Adipocyte (in vitro differentiated cells): ENCODE data around the gene TMCO4.

Experiments
- DNase-seq: peaks from one replicate; pipeline ENCODE4 v3.0.0-alpha.2; 2015; ENCODE audit warnings: low read depth
- H3K27me3 ChIP-seq: replicated peaks from 2 replicates; pipeline ENCODE4 v1.7.0; 2013; ENCODE audit warnings: mild to moderate bottlenecking, low read length, moderate library complexity; ENCODE audit not compliant: control insufficient read depth, insufficient read depth
- H3K36me3 ChIP-seq: 2 replicates; pipeline ENCODE4 v1.7.0; 2013; ENCODE audit warnings: low read length, mild to moderate bottlenecking, moderate library complexity; ENCODE audit not compliant: control insufficient read depth, insufficient read depth, severe bottlenecking
- H3K4me1 ChIP-seq: 2 replicates; pipeline ENCODE4 v1.7.0; 2013; ENCODE audit warnings: mild to moderate bottlenecking, low read length, moderate library complexity; ENCODE audit not compliant: control insufficient read depth, insufficient read depth
- H3K4me3 ChIP-seq: 2 replicates; pipeline ENCODE4 v1.7.0; 2013; ENCODE audit warnings: mild to moderate bottlenecking, low read length, moderate library complexity
- H3K9ac ChIP-seq: 2 replicates; pipeline ENCODE4 v1.7.0; 2013; ENCODE audit warnings: mild to moderate bottlenecking, low read length, moderate library complexity
- H3K9me3 ChIP-seq: 2 replicates; pipeline ENCODE4 v1.7.0; 2013; ENCODE audit warnings: mild to moderate bottlenecking, low read length, moderate library complexity; ENCODE audit not compliant: control insufficient read depth

Gene TMCO4

DNA sequence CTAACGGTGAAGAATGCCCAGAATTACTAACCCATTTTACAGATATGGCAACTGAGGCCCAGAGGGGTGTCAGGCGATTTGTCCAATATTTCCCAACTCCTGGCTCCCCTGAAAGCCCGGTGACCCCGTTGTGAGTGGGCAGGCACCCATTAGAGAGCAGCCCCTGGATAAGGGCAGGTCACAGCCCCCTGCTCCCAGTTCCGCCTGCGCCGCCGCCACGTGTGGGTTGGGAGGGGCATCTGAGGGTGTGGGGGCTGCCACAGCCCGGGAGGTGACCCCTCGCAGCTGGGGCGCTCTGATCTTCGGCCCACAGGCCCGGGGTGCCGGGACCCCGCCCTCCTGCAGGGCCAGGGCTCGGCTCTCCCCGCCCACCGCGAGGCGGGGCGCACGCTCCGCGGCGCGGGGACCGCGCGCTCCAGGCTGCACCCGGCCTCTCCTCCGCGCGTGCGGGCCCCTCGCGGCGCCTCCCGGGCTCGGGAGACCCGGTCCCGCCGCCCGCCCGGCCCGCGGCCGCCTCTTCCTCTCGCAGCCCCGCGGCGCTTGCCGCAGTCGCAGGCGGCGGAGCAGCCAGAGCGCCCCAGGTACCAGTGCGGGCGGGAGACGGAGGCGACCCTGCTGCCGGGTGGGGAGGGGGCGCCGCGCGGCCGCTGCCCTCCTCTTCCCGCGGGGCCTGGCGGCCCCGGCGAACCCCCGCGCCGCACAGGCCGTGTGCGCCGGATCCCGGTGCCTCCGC, 135.1 kb downstream of the TMCO4 start, which contains the start of gene HTR6:
Gene HTR6, plus strand, starts transcription at position 423 of the 733 bp plus-strand sequence. CDS start 879 bp downstream, outside the sequence.
- H3K27me3 ChIP-seq: peaks cover 44% of the 10 kb centered on the region
- peak; percentile 59 for DNase-seq

DNA sequence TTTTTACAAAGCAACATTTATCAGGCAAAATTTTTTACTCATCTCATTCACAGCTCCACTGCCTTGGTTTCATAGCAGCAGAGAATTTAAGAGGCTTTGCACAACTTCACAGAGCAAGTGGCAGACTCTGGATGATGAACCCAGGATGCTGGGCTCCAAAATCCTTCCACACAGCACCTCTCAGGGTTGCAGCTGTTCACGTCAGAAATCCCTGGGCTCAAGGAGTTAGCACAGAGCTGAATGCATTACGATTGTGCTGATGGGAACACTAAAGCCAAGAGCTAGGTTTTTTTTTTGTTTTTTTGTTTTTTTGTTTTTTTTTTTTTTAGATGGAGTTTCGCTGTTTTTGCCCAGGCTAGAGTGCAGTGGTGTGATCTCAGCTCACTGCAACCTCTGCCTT, 137.4 kb downstream of the TMCO4 start:
- DNase-seq: no peak
- peaks cover 35% of the 10 kb centered on the region for H3K27me3 ChIP-seq

More for the DNA sequence above, 135.1 kb downstream of the TMCO4 start, which contains the start of gene HTR6:
- peaks cover under 1% of the 10 kb centered on the region for H3K4me1 ChIP-seq
- no peak within 1 kb of the TSS for H3K9ac ChIP-seq
- no peaks in the 10 kb centered on the region for H3K9me3 ChIP-seq
- H3K4me3 ChIP-seq: peak within 1 kb of the TSS; percentile 17
- H3K36me3 ChIP-seq: no peaks in the 10 kb centered on the region

DNA sequence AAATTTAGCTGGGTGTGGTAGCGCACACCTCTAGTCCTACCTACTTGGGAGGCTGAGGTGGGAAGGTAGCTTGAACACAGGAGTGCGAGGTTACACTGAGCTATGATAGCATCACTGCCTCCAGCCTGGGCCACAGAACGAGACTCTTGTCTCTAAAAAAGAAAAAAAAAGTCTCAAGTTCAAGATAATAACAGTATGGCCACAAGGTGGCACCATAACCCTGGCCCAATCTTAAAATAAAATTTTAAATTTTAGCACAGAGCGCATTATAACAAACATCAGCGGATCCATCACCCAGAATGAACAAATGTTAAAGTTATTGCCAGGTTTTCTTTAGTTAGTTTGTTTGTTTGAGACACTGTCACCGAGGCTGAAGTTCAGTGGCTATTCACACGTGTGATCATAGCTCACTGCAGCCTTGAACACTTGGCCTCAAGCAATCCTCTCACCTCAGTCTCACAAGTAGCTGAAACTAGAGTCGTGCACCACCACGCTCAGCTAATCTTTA, 137.9 kb downstream of the TMCO4 start:
- peaks cover 6% of the 10 kb centered on the region for H3K36me3 ChIP-seq
- peaks cover 3% of the 10 kb centered on the region for H3K4me1 ChIP-seq
- H3K9me3 ChIP-seq: no peaks in the 10 kb centered on the region
- peaks cover 31% of the 10 kb centered on the region for H3K27me3 ChIP-seq
- H3K4me3 ChIP-seq: no peak overlapping the region
- peak; percentile 82 for DNase-seq
- no peak overlapping the region for H3K9ac ChIP-seq

More for the DNA sequence above, 137.4 kb downstream of the TMCO4 start:
- Histone ChIP-seq H3K4me3 (no peak overlapping the region), H3K4me1 (peaks cover 3% of the 10 kb centered on the region), H3K36me3 (peaks cover 6% of the 10 kb centered on the region), H3K9me3 (no peaks in the 10 kb centered on the region), H3K9ac (no peak overlapping the region)

GRCh38 chr1:19658186-19658585, 141.5 kb downstream of the TMCO4 start:
- Histone ChIP-seq H3K36me3 (peaks cover 13% of the 10 kb centered on the region), H3K4me1 (peaks cover 3% of the 10 kb centered on the region), H3K27me3 (peaks cover 4% of the 10 kb centered on the region), H3K9me3 (no peaks in the 10 kb centered on the region), H3K4me3 (no peak overlapping the region), H3K9ac (no peak overlapping the region)
- DNase-seq: no peak

DNA sequence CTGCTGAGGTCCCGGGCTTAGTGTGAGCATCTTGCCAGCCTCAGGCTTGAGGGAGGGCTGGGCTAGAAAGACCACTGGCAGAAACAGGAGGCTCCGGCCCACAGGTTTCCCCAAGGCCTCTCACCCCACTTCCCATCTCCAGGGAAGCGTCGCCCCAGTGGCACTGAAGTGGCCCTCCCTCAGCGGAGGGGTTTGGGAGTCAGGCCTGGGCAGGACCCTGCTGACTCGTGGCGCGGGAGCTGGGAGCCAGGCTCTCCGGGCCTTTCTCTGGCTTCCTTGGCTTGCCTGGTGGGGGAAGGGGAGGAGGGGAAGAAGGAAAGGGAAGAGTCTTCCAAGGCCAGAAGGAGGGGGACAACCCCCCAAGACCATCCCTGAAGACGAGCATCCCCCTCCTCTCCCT, 142.2 kb downstream of the TMCO4 start:
- Histone ChIP-seq H3K27me3 (no peaks in the 10 kb centered on the region), H3K36me3 (peaks cover 13% of the 10 kb centered on the region)

DNA sequence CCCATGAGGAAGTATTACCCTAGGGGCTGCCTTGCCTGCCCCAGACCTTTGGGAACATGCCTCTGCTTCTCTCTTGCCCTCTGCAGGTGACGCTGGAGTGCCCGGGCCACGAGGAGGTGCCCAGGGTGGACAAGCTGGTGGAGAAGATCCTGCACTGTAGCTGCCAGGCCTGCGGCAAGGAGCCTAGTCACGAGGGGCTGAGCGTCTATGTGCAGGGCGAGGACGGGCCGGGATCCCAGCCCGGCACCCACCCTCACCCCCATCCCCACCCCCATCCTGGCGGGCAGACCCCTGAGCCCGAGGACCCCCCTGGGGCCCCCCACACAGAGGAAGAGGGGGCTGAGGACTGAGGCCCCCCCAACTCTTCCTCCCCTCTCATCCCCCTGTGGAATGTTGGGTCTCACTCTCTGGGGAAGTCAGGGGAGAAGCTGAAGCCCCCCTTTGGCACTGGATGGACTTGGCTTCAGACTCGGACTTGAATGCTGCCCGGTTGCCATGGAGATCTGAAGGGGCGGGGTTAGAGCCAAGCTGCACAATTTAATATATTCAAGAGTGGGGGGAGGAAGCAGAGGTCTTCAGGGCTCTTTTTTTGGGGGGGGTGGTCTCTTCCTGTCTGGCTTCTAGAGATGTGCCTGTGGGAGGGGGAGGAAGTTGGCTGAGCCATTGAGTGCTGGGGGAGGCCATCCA, 142.8 kb downstream of the TMCO4 start:
- DNase-seq: no peak
- no peaks in the 10 kb centered on the region for H3K27me3 ChIP-seq
- no peak overlapping the region for H3K9ac ChIP-seq
- no peaks in the 10 kb centered on the region for H3K9me3 ChIP-seq
- no peak overlapping the region for H3K4me3 ChIP-seq
- peaks cover 8% of the 10 kb centered on the region for H3K4me1 ChIP-seq
- H3K36me3 ChIP-seq: peaks cover 13% of the 10 kb centered on the region

More for the DNA sequence above, 142.2 kb downstream of the TMCO4 start:
- Histone ChIP-seq H3K4me1 (peaks cover 3% of the 10 kb centered on the region), H3K9me3 (no peaks in the 10 kb centered on the region), H3K4me3 (no peak overlapping the region), H3K9ac (no peak overlapping the region)
- no peak for DNase-seq

DNA sequence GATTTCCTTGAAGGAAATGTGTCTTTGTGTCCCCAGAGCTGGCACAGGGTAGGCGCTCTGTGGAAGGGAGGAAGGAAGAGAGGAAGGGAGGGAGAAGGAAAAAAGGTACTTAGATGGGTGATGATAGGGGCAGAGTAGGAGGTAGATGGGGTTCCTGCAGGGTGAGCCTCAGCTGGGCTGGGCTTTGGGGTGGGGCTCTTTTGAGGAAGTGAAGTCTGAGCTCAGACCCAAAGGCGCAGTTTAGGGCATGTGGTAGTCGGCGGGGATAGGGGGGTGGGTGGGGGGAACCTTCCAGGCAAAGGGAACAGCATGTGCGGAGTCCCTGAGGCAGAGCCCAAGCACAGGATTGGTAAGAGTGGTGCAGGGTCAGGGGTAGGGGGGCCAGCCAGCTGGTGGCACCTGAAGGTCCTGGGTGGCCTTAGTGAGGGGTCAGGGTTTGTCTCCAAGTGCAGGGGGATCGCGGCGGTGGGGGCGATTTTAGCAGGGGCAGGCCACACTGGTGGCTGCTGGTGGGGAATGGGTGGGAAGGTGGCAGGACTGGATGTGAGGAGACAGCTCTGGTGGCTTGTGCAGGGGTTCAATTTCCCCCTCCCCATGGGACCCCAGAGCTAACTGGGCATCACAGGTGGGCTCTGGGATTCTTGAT, 143.5 kb downstream of the TMCO4 start:
- H3K36me3 ChIP-seq: peaks cover 13% of the 10 kb centered on the region
- H3K9ac ChIP-seq: no peak overlapping the region
- DNase-seq: no peak
- H3K9me3 ChIP-seq: no peaks in the 10 kb centered on the region
- H3K4me1 ChIP-seq: peaks cover 8% of the 10 kb centered on the region
- H3K4me3 ChIP-seq: no peak overlapping the region
- no peaks in the 10 kb centered on the region for H3K27me3 ChIP-seq

GRCh38 chr1:19655718-19656080, 144.0 kb downstream of the TMCO4 start:
- peaks cover 10% of the 10 kb centered on the region for H3K4me1 ChIP-seq
- H3K27me3 ChIP-seq: no peaks in the 10 kb centered on the region
- H3K4me3 ChIP-seq: no peak overlapping the region
- DNase-seq: no peak
- H3K9ac ChIP-seq: no peak overlapping the region
- no peaks in the 10 kb centered on the region for H3K9me3 ChIP-seq
- peaks cover 13% of the 10 kb centered on the region for H3K36me3 ChIP-seq

- H3K27me3 ChIP-seq: no peaks in the 10 kb centered on the region
- peaks cover 13% of the 10 kb centered on the region for H3K36me3 ChIP-seq
- H3K4me1 ChIP-seq: peaks cover 16% of the 10 kb centered on the region
- H3K9me3 ChIP-seq: no peaks in the 10 kb centered on the region
- DNase-seq: no peak
- H3K9ac ChIP-seq: no peak overlapping the region
- H3K4me3 ChIP-seq: no peak overlapping the region
These were observed 144.6 kb downstream of the TMCO4 start for GRCh38 chr1:19654886-19655717.

GRCh38 chr1:19654386-19654785, 145.3 kb downstream of the TMCO4 start:
- Histone ChIP-seq H3K27me3 (no peaks in the 10 kb centered on the region), H3K4me3 (no peak overlapping the region), H3K4me1 (peaks cover 14% of the 10 kb centered on the region), H3K9me3 (no peaks in the 10 kb centered on the region), H3K9ac (no peak overlapping the region), H3K36me3 (peaks cover 13% of the 10 kb centered on the region)
- no peak for DNase-seq
